Measurements from ENCODE around the gene GRM3. TPM values are rescaled to one million over a fixed set of nuclear protein-coding genes. Genes with fewer than 3 reads are reported as not detected.

GRM3 gene
- polyA plus RNA-seq, 5 donors, result 0.23 to 0.40 (median 0.25) TPM

DNA sequence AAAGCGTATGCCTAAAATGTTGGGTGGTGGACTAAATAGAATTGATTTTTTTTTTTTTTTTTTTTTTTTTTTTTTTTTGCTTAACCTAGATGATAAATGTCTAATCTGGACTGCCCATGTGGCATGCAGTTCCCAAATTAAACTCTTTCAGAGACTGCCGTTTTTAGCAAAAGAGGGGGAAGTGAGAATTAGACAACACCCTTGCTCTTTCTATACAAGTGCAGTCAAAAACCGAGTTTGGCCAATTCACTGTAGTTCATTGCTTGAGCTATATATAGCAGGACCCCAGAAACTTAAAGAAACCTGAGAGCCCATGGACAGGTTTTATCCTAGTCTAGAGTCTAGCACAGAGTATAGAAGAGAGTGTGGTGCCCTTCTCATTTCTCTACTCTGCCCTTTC, 141.9 kb downstream of the GRM3 start:
- DNase-seq, result no peak

DNA sequence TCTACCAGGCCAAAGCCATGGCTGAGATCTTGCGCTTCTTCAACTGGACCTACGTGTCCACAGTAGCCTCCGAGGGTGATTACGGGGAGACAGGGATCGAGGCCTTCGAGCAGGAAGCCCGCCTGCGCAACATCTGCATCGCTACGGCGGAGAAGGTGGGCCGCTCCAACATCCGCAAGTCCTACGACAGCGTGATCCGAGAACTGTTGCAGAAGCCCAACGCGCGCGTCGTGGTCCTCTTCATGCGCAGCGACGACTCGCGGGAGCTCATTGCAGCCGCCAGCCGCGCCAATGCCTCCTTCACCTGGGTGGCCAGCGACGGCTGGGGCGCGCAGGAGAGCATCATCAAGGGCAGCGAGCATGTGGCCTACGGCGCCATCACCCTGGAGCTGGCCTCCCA, 142.7 kb downstream of the GRM3 start:
- DNase-seq, result no peak

DNA sequence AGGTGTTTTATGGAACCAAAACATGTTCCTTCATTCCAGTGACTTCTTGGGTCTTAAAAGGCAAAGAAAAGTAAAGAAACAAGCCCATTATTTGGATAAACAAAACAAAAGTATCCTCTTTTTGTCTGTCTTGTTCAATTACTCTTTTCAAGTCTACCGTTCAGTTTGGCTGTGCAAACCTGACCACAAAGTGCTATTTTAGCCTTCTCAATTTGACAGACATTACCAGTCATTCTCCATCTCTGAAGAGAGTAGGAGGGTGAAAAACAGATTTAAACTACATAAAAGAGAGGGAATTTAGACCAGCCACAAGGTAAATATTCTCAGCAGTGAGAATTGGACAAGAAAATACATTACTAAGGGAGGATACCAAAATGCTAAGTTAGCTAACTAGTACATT, 145.2 kb downstream of the GRM3 start:
- no peak for DNase-seq

DNA sequence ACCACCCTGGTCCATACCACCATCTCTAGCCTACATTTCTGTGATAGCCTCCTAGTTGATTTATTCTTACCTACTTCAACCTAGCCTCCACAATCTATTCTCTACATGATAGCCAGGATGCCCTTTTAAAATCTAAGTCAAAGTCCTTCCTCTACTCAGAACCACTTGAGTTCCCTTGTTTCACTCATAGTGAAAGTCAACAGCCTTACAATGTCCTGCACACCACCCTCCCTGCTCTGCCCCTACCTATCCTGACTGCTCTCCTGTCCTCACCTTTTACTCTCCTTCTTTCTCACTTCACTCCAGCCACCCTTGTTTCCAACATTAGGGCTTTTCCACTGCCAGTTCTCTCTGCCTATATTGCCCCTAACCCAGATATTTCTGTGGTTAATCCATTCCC, 146.7 kb downstream of the GRM3 start:
- no peak for DNase-seq

DNA sequence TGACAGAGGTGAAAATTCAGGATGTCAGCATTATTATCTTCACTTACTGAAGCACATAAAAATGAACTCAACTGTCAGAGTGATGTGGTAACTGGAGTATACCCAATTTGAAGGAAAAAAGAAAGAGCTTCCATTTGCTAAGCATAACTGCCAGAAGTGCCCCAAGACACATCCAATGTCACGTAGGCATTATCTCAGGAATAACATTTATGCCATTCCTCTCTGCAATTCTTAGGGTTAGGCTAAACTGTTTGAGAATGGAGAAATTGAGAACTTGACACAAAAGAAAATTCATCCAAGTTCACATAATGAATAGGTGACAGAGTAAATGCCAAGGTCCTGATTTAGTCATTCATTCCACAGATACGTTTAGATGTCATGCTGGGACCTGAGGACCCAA, 148.6 kb downstream of the GRM3 start:
- no peak for DNase-seq

DNA sequence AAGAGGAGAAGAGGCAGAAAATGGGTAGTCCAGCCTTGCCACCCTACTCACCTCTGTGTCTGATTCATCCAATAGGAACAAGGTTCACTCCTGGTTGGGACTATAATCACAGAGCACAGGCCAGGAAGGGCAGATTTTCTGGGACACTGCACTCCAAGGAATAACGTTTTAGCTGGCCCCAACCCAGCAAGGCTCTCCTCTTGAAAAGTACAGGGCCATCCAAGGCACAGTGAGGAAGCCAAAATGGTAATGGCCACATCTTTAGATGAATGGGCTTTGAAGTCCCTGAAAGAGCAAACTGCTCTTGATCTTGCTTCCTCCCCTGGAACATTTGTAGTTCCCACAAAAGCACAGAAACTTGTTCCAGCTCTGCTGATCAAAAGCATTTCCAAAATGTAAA, 149.4 kb downstream of the GRM3 start:
- no peak for DNase-seq

DNA sequence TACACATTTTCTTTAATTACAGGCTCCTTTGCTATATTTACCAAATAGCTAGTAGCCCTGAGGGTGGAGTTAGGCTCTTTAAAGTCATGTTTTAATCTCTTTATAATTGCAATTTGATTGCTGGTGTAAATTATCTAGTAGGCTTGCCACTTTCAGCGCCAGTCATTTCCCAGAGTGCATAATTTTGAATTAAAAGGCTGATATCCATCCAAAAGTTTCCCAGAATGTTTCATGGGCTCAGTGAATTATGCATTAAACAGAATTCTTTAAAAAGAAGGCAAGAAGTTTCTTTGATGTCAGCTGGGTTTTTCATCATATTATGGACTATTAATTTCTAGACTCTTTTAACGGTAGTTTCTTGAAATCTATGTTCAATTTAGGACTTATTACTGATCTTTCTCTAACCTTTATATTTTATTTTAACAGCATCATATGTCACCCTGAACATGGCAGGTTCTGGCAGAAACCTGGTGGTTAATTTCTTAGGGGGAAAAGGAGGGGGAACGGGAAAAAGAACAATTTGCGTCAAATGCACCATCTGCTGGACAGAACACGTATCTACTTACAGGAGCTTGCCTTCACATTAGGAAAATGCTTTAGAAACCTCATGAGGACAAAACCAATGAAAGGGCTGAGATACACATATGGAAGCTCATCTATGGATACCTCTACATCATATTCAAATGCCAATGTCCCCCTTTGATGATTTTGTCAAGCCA, 171.1 kb downstream of the GRM3 start:
- DNase-seq, result peak in 1 of 2 donors; percentile 2

DNA sequence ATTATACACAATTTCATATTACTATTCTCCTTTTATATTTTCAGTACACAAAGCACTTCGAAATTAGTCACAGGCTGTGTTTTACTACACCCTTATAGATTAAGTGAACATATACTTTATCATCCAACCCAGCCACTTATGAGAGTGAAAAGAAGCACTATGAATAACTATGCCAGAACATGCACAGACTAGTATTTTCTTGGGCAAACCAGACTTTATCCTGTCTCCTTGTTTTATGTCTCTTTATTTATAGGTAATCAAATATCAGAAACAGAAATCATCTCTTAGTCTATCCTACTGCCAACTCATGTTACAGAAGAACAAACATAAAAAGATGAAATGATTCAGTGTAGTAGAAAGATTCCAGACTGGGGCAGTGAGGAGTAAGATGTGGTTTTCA, 171.8 kb downstream of the GRM3 start:
- DNase-seq, result no peak

DNA sequence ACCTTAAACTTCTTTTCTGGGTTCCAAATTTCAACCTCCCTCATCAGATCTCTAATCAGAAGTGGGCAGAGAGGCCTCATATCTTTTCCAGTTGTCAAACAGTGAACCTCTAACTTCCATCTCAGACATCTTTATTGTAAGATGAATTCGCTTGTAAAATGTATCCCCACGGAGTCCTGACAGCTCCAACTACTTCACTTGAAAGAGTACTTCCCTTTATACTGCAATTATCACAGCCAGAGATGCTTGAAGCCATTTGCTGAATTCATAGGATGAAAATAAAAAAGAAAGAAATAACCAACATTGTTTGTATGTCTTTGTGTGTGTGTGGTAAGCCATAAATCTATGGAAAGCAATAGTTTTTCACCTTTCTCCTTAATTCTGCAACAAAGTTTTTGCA, 175.2 kb downstream of the GRM3 start:
- DNase-seq, result no peak

DNA sequence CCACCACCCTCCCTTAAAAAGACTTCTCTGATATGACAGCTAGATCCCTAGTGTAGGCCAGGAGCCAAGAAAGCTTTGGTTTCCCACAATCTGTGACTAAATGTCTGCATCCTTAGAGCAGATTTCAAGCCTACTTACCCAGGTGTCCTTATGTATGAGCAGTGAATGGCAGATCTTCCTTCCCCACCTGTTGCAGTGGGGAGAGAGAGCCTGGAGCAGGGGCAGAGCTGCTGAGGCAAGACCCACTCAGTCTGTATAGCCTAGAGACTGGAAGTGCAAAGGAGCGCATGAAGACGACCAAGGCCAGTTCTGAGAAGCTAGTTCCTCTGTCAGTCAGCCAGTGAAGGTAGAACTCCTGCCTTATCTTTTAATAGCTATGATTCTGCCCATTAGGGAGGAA, 180.1 kb downstream of the GRM3 start:
- no peak for DNase-seq

DNA sequence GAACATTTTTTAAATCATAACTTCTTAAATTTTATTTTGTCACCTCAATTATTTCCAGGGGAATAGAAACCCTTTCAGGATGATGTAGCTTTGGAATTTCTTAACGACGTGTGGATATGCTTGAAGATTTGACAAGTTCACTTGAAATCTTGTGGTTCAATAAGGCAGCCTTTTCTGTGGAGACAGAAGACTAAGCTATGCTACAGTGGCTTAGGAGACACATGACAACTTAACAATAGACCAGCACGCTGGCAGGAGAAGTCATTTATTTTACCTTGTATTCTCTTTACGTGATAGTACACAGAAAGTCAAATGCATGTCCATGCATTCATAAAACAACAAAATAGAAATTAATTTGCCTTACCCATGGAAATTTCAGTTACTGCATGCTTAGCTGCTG, 181.6 kb downstream of the GRM3 start:
- no peak for DNase-seq

DNA sequence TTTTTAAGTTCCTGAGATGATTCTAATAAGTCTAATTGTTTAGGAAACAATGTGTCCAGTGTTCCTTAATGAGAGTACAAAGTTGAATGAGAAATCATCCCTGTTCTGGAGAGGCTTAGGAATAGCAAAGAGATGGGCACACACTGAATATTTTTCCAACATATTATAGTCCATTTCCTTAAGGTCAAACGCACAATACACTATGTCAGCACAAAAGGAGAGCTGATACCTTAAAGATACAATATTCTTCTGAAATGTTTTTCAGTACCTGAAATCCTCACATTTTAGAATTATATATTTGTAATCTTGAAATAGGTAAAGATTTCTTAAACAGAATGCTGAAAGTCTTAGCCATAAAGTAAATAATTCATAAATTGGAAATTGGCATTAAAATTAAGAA, 183.2 kb downstream of the GRM3 start:
- DNase-seq, result no peak

DNA sequence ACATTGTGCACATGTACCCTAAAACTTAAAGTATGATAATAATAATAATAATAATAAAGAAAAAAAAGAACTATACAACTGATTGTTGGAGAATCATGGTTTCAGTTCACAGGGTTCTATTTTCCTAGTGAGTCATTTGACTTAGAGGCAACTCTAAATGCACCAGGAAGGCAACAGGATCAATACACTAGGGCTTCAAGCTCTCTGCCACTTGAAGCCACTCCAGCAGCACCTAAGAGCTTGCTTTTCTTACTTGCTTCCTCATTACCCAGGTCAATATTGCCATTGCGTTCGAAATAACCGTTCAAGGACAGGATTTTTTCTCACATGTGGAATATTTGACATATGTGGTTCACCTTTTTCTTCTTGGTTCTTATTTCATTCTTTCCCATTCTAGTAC, 189.7 kb downstream of the GRM3 start:
- peak; percentile 20 to 30 for DNase-seq

DNA sequence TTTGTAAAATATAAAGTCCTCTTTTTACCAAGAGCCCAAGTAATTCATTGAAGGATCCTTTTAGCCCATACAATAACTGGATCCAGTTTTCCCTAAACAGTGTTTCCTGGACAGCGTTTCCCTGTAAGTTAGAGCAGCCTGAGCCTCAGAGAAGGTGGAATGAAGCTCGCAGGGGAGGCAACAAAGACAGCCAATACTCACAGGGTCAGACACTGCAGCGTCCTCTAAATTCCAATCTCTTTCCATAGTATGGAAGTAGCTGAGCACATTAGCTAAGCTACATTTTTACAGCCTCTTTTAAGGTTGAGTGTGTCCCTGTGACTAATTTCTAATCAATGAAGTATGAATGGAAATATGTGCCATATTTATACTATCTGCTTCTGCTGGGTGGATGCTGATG, 193.5 kb downstream of the GRM3 start:
- DNase-seq, result no peak

DNA sequence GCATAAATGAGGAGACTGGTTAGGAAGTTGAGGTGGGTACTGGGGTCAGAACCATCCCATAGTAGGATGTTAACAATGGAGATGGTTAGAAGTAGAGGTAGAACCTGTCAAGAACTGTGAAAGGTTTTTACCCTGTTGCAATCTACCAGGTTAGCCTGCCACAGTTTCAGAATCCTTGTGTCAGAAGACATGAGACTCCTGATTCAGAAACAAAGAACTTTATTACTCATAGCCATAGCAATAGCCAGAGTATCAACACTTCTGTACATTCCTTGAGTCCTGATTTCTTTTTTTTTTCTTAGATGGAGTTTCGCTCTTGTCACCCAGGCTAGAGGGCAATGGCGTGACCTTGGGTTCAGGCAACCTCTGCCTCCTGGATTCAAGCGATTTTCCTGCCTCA, 200.9 kb downstream of the GRM3 start:
- no peak for DNase-seq

DNA sequence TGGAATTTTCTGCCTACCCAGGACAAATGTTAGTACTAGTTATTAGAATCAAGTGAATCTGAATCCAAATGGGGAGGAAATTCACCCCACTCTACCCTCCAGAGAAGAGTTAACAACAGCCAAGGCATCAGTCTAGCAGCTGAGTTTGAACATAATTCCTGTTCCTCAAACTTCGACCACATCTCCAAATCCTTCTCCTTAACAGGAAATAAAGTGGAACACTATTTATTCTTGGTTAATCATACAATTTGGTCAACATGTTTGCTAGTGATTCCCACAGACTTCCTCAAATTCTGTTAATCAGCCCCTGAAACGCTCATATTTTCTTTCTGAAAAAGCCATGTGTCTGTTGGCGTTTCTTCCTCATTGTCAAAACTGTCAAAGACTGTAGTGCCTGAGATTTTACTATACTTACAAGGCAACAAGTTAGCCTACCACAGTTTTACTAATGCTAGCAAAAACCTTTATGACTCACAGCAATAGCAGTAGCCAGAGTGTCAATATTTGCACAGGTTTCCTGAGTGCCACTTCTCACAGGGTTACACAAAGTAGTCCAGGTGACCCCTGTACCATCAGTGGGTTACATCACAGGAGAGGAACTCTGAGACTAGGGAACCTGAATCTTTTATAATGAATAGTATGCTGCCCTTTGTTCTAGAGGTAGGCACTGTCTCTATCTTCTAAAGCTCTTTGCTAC, 202.9 kb downstream of the GRM3 start:
- DNase-seq, result peak; percentile 37 to 51

DNA sequence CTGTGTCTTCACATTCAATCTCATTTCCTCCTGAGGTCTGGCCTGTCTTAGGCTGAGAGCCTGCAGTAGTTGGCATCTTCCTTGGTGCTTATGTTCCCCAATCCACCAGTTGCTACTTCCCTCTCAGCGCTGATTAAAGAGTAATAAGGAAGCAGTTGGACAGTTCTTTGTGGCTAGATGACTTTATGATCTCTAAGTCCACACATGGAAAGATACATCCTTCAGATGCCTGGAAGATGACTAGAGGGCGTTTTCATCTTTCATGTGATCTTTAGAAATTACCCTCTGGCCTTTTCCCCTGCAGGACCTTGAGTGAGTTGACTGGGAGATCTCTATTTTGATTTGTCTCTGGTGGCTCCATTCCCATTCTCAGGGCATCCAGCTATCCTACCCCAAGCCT, 204.5 kb downstream of the GRM3 start:
- DNase-seq, result no peak

DNA sequence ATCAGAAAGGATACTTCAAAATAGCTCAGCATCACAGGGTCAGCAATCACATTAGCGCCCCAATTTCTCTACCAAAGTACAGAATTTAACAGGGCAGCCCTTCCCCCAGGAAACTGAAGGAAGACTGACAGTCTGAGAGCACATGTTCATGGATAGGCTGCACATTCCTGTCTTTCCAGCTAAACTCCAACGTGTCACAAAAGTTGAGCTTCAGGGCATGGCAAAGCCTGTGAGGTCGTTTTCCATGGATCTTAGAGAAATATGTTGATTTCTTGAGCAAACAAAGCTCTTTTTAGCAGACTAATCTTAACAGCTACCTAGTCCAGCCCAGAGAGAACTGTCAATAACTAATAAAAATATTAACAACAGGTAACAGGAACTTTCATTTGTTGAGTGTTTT, 207.9 kb downstream of the GRM3 start:
- DNase-seq, result no peak

DNA sequence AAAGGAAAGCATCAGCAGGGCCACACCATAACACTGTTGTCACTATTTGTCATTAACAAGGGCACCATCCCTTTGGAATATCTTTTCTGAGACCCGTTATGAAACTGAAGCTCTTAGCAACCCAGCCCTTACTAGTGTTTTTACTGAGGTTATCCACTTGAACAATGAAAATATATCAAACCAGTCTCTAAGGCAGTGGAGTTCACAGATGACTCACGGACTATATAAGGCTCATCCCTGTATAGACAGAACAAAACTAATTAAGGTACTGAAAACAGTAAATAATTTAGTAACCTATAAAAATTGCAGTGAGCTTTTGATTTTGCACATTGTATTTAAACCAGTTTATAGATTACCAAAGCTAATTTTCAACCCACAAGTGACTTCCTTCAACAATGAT, 219.7 kb downstream of the GRM3 start:
- DNase-seq, result no peak

DNA sequence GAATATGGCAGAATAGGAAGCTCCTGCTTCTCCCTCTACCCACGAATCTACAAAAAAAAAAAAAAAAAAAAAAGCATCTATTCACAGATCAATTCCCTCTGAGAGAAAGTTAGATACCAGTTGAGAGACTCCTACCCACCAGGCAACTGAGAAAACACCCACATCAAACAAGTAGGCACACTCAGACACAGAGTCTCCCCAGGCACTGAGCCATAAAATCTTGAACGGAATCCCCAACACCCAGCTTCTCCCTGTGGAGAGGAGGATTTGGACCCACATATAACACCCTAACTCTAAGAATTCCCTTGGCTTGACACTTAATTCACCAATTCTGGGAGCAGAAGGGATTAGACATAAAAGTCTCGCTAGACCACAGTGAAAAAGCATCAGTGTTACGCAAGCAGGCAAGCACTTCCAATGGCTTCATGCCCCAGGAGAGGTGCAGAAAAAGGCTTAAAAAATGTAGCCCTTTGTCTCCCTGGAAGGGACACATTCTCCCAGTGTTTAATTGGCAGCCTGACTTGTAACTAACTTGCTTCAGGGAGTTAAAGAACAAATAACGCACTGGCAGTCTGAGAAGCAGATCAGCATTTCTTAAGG, 223.6 kb downstream of the GRM3 start:
- DNase-seq, result no peak

DNA sequence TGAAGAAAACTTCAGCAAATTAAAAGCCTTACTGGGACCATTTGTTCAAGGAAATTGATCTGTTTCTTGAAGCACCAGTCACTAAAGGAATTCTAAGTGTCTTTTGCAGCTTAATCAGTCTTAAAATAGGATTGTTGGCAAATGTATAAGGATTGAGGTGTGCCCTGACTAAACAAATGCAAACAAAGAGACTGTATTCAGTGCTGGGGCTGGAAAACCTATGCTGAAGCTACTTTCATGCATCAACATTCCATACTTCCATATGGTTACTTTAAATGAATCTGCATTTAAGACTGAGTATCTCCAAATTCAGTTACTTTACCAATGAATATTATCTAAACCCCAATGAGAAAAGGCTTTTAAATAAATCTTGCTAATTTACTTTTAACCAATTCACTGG, 232.4 kb downstream of the GRM3 start:
- DNase-seq, result no peak

DNA sequence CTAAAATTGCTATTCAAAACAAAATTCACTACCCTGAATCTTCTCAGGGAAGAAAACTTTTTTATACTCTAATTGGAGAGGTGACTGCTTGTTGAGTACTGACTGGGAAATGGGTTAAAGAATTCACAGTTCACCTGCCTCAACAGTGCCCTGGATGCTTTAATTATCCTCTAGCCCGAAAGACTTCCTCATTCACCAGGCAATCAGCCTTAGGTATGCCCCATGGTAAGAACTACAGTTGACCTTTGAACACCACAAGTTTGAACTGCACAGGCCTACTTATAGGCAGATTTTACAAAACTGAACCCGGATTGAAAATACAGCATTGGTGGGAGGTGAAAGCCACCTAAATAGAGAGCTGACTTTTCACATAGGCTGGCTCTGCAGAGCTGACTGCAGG, 240.4 kb downstream of the GRM3 start:
- no peak for DNase-seq

DNA sequence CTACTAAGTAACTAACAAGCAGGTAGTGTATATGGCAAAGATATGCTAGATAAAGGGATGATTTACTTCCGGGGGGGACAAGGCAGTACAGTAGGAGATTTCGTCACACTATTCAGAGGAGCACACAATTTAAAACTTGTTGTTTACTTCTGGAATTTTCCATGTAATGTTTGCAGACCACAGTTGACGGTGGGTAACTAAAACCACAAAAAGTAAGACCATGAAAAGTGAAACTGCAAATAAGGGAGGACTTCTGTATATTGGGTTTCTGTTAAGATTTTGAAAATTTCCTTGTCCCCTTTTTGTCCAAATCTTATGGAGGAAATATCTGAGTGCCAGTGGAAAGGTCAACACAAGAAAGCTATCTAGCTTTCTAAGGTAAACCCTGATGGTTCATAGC, 245.8 kb downstream of the GRM3 start:
- no peak for DNase-seq

DNA sequence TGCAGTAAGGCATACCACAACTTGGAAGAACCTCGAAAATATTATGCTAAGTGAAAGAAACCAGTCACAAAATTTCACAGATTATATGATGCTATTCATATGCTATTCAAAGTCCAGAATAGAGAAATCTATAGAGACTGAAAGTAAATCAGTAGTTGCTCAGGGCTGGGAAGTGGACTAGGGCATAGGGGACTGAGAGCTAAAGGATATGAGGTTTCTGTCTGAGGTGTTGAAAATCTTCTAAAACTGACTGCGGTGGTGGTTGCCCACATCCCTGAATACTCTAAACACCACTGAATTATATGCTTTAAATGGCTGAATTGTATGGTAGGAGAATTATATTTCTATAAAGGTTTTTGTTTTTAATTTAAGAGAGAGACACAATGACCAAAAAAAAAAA, 254.5 kb downstream of the GRM3 start:
- no peak for DNase-seq
